Measurements from ENCODE around the gene ADGRF5. TPM values are rescaled to one million over a fixed set of nuclear protein-coding genes. Genes with fewer than 3 reads are reported as not detected.

The ADGRF5 gene
- total and polyA plus RNA-seq, 2 donors (not counting 3 experiments of a cell fraction or from before 2014, with no cell fraction given) = 26.3 to 50.0 TPM

- no peaks in the 10 kb centered on the region for H3K79me2 ChIP-seq (ENCODE audit: control insufficient read depth, insufficient read depth, low read length)
- H3K4me2 ChIP-seq (ENCODE audit: insufficient read depth, low read length) = peak overlapping the region; percentile 34
- peak overlapping the region; percentile 22 for H3K9ac ChIP-seq (replicated peaks; ENCODE audit: extremely low read depth, insufficient read depth, low read length)
- POLR2A ChIA-PET = no interaction called here
- H3K9me3 ChIP-seq (replicated peaks; ENCODE audit: control insufficient read depth, insufficient read depth, low read length) = no peaks in the 10 kb centered on the region
- TF ChIP-seq GATA2 (IDR thresholded peaks at IDR 0.05; ENCODE audit: insufficient read depth, insufficient read length, low read depth, low read length) = peak; percentile 72
- peak; percentile 35 for TF ChIP-seq POLR2AphosphoS5 (IDR thresholded peaks at IDR 0.05; ENCODE audit: insufficient read depth, low read depth, low read length)
- no peak for TF ChIP-seq EZH2 (IDR thresholded peaks at IDR 0.05; ENCODE audit: borderline replicate concordance, low read depth, low read length, severe bottlenecking)
- peak; percentile 14 for TF ChIP-seq JUN (IDR thresholded peaks at IDR 0.05; ENCODE audit: borderline replicate concordance, insufficient read depth, insufficient read length, low read depth)
- TF ChIP-seq MYC (IDR thresholded peaks at IDR 0.05; ENCODE audit: low read depth, low read length) = no peak
- no peak for TF ChIP-seq CTCF (IDR thresholded peaks at IDR 0.05; ENCODE audit: extremely low read depth in 1 of 2, insufficient read depth in 1 of 2, low read depth in 1 of 2, low read length in 2 of 2)
- TF ChIP-seq POLR2A (IDR thresholded peaks at IDR 0.05; ENCODE audit: low read depth, low read length) = no peak
- TF ChIP-seq MAX (IDR thresholded peaks at IDR 0.05; ENCODE audit: insufficient read depth, insufficient read length) = no peak
- peak; percentile 55 for TF ChIP-seq FOS (IDR thresholded peaks at IDR 0.05; ENCODE audit: borderline replicate concordance, insufficient read depth, low read length)
- no peak overlapping the region for H2AFZ ChIP-seq (ENCODE audit: low read depth, low read length)
- FAIRE-seq (peak; percentile 89), DNase-seq (ENCODE audit: low read depth, low spot score) (peak; percentile 96)
- no peaks in the 10 kb centered on the region for H3K9me1 ChIP-seq (replicated peaks; ENCODE audit: control insufficient read depth, extremely low read depth, insufficient read depth, low read length)
- intact Hi-C loops (cut with micrococcal nuclease) = loop anchor here (1.0 kb wide), 3 partner anchors 21 to 76 kb away; no protein-coding TSS in a partner anchor
- no peak overlapping the region for H3K4me3 ChIP-seq (replicated peaks in 1 of 3; ENCODE audit: insufficient read depth in 1 of 3, low read depth in 1 of 3, low read length in 3 of 3)
- CTCF ChIA-PET = interaction anchor here (0.6 to 1.0 kb wide), 3 partner anchors 11 to 65 kb away, joined by 3 to 5 read pairs (median 3); no protein-coding TSS in a partner anchor
- peaks cover 48% of the 10 kb centered on the region for H3K4me1 ChIP-seq (ENCODE audit: control insufficient read depth, extremely low read depth, insufficient read depth, low read length)
- no TSS peak for BruUV-seq (replicated peaks)
- H3K36me3 ChIP-seq (ENCODE audit: control insufficient read depth in 2 of 2, extremely low read depth in 1 of 2, insufficient read depth in 2 of 2, low read length in 2 of 2) = no peaks in the 10 kb centered on the region
- no peaks in the 10 kb centered on the region for H3K27me3 ChIP-seq (ENCODE audit: control insufficient read depth in 2 of 2, insufficient read depth in 2 of 2, low read length in 2 of 2)
- no peaks in the 10 kb centered on the region for H4K20me1 ChIP-seq (replicated peaks; ENCODE audit: control insufficient read depth, extremely low read depth, insufficient read depth, low read length)
- H3K27ac ChIP-seq (ENCODE audit: insufficient read depth, low read depth, low read length) = peak overlapping the region; percentile 66
- dilution Hi-C loops (cut with MboI; ENCODE audit: extremely low pct_ligation_motif_present, low sequenced_read_pairs) = no loop called here
Measured at GRCh38 chr6:46914279-46914810, 7.4 kb downstream of the ADGRF5 start.
